Right lobe of liver (tissue), 4 donors: ENCODE measurements around the gene GOLT1A.

Experiments used
- POLR2A ChIP-seq: fragments of 450-650 bp; IDR thresholded peaks from one replicate; pipeline ENCODE4 v1.6.1; 2017; ENCODE audit warnings: antibody characterized with exemption, mild to moderate bottlenecking
- TF ChIP-seq, protein P1 (sequence below), 4 donors: fragments of 200-600 bp in 3 of 4; fragments of 450-650 bp in 1 of 4; IDR thresholded peaks; one replicate each; pipeline versions ENCODE4 v1.5.1 to v1.8.0; 2016 to 2022; ENCODE audit warnings: antibody characterized with exemption in 4 of 4, mild to moderate bottlenecking in 2 of 4
- donor health status: DM: no; HTN: no; CAD: no.
- donor health status: DM: no; HTN: no; CAD: no.
- donor health status: DM: no; HTN: yes; CAD: no.

- TF ChIP-seq, protein P1, sequence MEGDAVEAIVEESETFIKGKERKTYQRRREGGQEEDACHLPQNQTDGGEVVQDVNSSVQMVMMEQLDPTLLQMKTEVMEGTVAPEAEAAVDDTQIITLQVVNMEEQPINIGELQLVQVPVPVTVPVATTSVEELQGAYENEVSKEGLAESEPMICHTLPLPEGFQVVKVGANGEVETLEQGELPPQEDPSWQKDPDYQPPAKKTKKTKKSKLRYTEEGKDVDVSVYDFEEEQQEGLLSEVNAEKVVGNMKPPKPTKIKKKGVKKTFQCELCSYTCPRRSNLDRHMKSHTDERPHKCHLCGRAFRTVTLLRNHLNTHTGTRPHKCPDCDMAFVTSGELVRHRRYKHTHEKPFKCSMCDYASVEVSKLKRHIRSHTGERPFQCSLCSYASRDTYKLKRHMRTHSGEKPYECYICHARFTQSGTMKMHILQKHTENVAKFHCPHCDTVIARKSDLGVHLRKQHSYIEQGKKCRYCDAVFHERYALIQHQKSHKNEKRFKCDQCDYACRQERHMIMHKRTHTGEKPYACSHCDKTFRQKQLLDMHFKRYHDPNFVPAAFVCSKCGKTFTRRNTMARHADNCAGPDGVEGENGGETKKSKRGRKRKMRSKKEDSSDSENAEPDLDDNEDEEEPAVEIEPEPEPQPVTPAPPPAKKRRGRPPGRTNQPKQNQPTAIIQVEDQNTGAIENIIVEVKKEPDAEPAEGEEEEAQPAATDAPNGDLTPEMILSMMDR (IDR thresholded peaks at IDR 0.05) = no peak
- no peak for TF ChIP-seq POLR2A
Measured at GRCh38 chr1:204261746-204262505, 48.1 kb upstream of the GOLT1A start.
